HEK293 (cell line): ENCODE data around the gene EEFSEC.

Experiments used
- MZF1 ChIP-seq: fragments of 450-650 bp; formaldehyde crosslinking; IDR thresholded peaks from 2 replicates; pipeline ENCODE4 v1.5.1; 2017; ENCODE audit warnings: missing biosample characterization, missing genetic modification characterization, borderline replicate concordance
- REST ChIP-seq: fragments of 450-650 bp; formaldehyde crosslinking; IDR thresholded peaks from 2 replicates; pipeline ENCODE4 v1.5.1; 2016; ENCODE audit warnings: missing biosample characterization, missing genetic modification characterization
- SP3 ChIP-seq: fragments of 450-650 bp; formaldehyde crosslinking; IDR thresholded peaks from 2 replicates; pipeline ENCODE4 v1.5.1; 2016; ENCODE audit warnings: missing biosample characterization, missing genetic modification characterization
- YY1 ChIP-seq: fragments of 450-650 bp; formaldehyde crosslinking; IDR thresholded peaks from 2 replicates; pipeline ENCODE4 v1.5.1; 2018; ENCODE audit warnings: missing biosample characterization, missing genetic modification characterization
- ZEB2 ChIP-seq: fragments of 450-650 bp; formaldehyde crosslinking; IDR thresholded peaks from 2 replicates; pipeline ENCODE4 v1.5.1; 2016; ENCODE audit warnings: missing biosample characterization, missing genetic modification characterization
- ZNF16 ChIP-seq: fragments of 450-650 bp; formaldehyde crosslinking; IDR thresholded peaks from 2 replicates; pipeline ENCODE4 v1.5.1; 2016; ENCODE audit warnings: low read depth, missing biosample characterization, missing genetic modification characterization
- ZNF223 ChIP-seq: fragments of 450-650 bp; formaldehyde crosslinking; IDR thresholded peaks from 2 replicates; pipeline ENCODE4 v1.5.1; 2016; ENCODE audit warnings: missing biosample characterization, missing genetic modification characterization
- ZNF548 ChIP-seq: fragments of 450-650 bp; formaldehyde crosslinking; IDR thresholded peaks from 2 replicates; pipeline ENCODE4 v1.5.1; 2016; ENCODE audit warnings: missing biosample characterization, missing genetic modification characterization
- ZNF561 ChIP-seq: fragments of 450-650 bp; IDR thresholded peaks from 2 replicates; pipeline ENCODE4 v1.5.1; 2018; ENCODE audit warnings: missing biosample characterization, missing genetic modification characterization, borderline replicate concordance
- ZNF623 ChIP-seq: fragments of 450-650 bp; formaldehyde crosslinking; IDR thresholded peaks from 2 replicates; pipeline ENCODE4 v1.5.1; 2016; ENCODE audit warnings: missing biosample characterization, missing genetic modification characterization
- TF ChIP-seq, protein P1 (sequence below): fragments of 450-650 bp; IDR thresholded peaks from 2 replicates; pipeline ENCODE4 v1.5.1; 2018; ENCODE audit warnings: missing biosample characterization, missing genetic modification characterization
- TF ChIP-seq, protein P2 (sequence below): fragments of 450-650 bp; formaldehyde crosslinking; IDR thresholded peaks from 2 replicates; pipeline ENCODE4 v1.5.1; 2016; ENCODE audit warnings: missing biosample characterization, missing genetic modification characterization

DNA sequence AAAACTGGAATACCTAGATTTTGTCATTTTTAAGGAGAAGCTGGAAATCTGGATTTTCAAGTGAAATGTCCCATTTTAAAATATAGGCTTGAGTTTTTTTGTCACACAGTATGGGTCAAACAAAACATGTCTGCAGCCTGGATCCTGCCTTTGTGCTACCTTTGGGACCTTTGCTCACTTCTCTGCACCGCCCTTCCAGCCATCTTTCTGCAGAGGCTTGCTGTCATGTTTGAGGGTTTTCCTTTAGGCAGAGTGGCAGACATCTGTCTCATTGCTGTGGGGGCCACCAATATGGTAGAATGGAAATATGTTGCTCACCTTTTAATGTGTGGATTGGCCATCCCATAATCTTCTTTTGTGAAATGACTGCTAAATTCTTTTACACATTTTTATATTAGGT lies 136.3 kb downstream of the EEFSEC start:
- TF ChIP-seq, protein P1, sequence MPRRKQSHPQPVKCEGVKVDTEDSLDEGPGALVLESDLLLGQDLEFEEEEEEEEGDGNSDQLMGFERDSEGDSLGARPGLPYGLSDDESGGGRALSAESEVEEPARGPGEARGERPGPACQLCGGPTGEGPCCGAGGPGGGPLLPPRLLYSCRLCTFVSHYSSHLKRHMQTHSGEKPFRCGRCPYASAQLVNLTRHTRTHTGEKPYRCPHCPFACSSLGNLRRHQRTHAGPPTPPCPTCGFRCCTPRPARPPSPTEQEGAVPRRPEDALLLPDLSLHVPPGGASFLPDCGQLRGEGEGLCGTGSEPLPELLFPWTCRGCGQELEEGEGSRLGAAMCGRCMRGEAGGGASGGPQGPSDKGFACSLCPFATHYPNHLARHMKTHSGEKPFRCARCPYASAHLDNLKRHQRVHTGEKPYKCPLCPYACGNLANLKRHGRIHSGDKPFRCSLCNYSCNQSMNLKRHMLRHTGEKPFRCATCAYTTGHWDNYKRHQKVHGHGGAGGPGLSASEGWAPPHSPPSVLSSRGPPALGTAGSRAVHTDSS (tag by site-specific recombination), result no peak
- TF ChIP-seq ZNF548 (tag by site-specific recombination) (no peak), REST (tag by site-specific recombination) (no peak), ZNF561 (tag by site-specific recombination) (no peak), MZF1 (no peak), SP3 (tag by site-specific recombination) (no peak), ZNF16 (tag by site-specific recombination) (no peak), ZNF623 (no peak), ZEB2 (tag by site-specific recombination) (no peak), YY1 (no peak), ZNF223 (tag by site-specific recombination) (no peak)
- TF ChIP-seq, protein P2, sequence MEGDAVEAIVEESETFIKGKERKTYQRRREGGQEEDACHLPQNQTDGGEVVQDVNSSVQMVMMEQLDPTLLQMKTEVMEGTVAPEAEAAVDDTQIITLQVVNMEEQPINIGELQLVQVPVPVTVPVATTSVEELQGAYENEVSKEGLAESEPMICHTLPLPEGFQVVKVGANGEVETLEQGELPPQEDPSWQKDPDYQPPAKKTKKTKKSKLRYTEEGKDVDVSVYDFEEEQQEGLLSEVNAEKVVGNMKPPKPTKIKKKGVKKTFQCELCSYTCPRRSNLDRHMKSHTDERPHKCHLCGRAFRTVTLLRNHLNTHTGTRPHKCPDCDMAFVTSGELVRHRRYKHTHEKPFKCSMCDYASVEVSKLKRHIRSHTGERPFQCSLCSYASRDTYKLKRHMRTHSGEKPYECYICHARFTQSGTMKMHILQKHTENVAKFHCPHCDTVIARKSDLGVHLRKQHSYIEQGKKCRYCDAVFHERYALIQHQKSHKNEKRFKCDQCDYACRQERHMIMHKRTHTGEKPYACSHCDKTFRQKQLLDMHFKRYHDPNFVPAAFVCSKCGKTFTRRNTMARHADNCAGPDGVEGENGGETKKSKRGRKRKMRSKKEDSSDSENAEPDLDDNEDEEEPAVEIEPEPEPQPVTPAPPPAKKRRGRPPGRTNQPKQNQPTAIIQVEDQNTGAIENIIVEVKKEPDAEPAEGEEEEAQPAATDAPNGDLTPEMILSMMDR (tag by site-specific recombination), result no peak
